Cardiac muscle cell (in vitro differentiated cells and primary cell): Measurements from ENCODE around the gene URB1. TPM values are rescaled to one million over a fixed set of nuclear protein-coding genes. Genes with fewer than 3 reads are reported as not detected.

Experiments
- DNase-seq, 2 donors: peaks; one replicate each; pipeline versions ENCODE4 v3.0.0 to v3.0.0-alpha.2; 2010 to 2017; ENCODE audit warnings: low read depth in 1 of 2, low spot score in 1 of 2
- H3K27ac ChIP-seq: fragments of 200-600 bp; sonication (generic); 2 replicates; pipeline ENCODE4 v1.5.1; 2016
- H3K27me3 ChIP-seq: fragments of 200-600 bp; sonication (generic); 2 replicates; pipeline ENCODE4 v1.6.0; 2016; ENCODE audit warnings: control low read depth
- H3K36me3 ChIP-seq: fragments of 200-600 bp; sonication (generic); 2 replicates; pipeline ENCODE4 v1.5.1; 2016; ENCODE audit warnings: control low read depth
- H3K4me1 ChIP-seq: fragments of 200-600 bp; sonication (generic); 2 replicates; pipeline ENCODE4 v1.8.1; 2017; ENCODE audit warnings: low read depth, mild to moderate bottlenecking, mixed run types
- H3K4me3 ChIP-seq: fragments of 200-600 bp; sonication (generic); 2 replicates; pipeline ENCODE4 v1.5.1; 2016; ENCODE audit warnings: mild to moderate bottlenecking
- H3K9me3 ChIP-seq: fragments of 200-600 bp; sonication (generic); 2 replicates; pipeline ENCODE4 v1.5.1; 2017; ENCODE audit warnings: low read depth, mild to moderate bottlenecking, control low read depth
- polyA plus RNA-seq: library from polyadenylated mRNA; unstranded; fragments of >200 nt; fragmentation: Nextera tagmentation; extraction: Ambion mirVana; gene quantifications from 2 replicates; pipeline ENCODE4 v1.2.1, GENCODE V29; 2016
- total RNA-seq: library from RNA; depleted of rRNA; stranded (reverse); fragments of >200 nt; gene quantifications from 2 replicates; pipeline ENCODE4 v1.2.3, GENCODE V29; 2016
- TF ChIP-seq, protein P1 (sequence below): IDR thresholded peaks from 2 replicates; pipeline ENCODE4 v1.5.1; 2012; ENCODE audit warnings: low read depth, mild to moderate bottlenecking, low read length

The URB1 gene
- total and polyA plus RNA-seq, 2 experiments from 2014 or later, result 3.7 to 13.9 TPM

DNA sequence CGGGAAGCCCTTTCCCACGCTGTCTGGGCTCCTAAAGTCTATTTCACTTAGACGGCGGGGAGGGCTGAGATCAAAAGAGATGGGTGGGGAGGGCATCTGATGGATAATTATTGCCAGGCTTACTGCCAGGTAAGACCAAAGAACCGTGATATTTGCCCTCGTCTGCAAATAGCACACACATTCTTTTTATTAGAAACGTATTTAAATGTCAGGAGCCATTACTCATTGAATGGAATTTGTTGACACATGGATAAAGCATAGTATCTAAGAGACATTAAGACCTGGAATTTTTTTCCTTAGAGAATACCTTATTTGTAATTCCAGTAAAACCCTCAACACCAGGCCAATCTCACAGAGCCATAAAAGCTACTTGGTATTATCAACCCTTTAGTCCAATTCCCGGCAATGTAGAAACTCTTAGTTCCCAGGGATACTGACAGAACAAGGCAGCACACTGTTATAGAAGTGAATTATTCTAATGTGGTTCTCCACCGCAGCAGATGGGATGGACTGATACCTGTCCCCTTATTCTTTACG is 10.6 kb downstream of the URB1 start:
- no peak for DNase-seq
- no peaks in the 10 kb centered on the region for H3K27me3 ChIP-seq
- no peaks in the 10 kb centered on the region for H3K4me1 ChIP-seq
- no peak overlapping the region for H3K27ac ChIP-seq
- H3K36me3 ChIP-seq, result peaks cover 13% of the 10 kb centered on the region
- no peaks in the 10 kb centered on the region for H3K9me3 ChIP-seq
- H3K4me3 ChIP-seq, result no peak overlapping the region
- TF ChIP-seq, protein P1, sequence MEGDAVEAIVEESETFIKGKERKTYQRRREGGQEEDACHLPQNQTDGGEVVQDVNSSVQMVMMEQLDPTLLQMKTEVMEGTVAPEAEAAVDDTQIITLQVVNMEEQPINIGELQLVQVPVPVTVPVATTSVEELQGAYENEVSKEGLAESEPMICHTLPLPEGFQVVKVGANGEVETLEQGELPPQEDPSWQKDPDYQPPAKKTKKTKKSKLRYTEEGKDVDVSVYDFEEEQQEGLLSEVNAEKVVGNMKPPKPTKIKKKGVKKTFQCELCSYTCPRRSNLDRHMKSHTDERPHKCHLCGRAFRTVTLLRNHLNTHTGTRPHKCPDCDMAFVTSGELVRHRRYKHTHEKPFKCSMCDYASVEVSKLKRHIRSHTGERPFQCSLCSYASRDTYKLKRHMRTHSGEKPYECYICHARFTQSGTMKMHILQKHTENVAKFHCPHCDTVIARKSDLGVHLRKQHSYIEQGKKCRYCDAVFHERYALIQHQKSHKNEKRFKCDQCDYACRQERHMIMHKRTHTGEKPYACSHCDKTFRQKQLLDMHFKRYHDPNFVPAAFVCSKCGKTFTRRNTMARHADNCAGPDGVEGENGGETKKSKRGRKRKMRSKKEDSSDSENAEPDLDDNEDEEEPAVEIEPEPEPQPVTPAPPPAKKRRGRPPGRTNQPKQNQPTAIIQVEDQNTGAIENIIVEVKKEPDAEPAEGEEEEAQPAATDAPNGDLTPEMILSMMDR, result no peak

DNA sequence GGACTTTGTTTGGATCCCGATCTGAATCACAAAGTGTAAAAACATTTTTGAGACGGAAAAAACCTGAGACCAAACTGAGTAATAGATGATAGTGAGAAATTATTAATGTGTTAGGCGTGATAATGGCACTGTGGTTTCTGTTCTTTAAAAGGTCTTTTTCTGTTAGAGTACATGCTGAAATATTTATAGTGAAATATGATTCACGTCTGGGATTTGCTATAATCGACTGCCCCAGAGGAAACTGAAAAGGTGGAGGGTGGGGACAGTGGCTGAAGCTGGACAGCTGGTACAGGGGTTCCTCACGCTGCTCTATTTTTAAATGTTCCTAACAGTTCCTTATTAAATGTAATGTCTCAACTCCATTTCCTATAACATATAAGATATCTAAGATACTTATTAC is 11.2 kb downstream of the URB1 start:
- H3K27me3 ChIP-seq, result no peaks in the 10 kb centered on the region
- no peaks in the 10 kb centered on the region for H3K4me1 ChIP-seq
- H3K27ac ChIP-seq, result no peak overlapping the region
- TF ChIP-seq, protein P1, result no peak
- H3K9me3 ChIP-seq, result no peaks in the 10 kb centered on the region
- H3K36me3 ChIP-seq, result peaks cover 13% of the 10 kb centered on the region
- DNase-seq, result no peak
- H3K4me3 ChIP-seq, result no peak overlapping the region

DNA sequence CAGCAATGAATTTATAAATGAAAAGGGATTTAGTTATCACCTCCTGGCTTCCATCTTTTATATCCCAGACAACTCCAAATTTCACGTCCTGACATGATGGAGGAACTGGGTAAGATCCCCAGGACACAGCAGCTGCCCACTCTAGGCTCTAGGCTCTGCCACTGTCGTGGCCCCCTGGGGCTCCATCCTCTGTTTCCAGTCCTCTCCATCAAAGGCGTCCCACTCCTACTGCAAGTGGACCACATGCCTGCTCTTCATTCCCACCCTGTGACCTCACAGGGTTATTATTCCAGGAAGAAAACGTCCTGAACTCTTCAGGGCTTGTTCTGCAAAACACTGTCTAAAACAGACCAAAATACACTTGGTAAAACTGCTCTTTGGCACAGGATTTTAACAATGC is 11.9 kb downstream of the URB1 start:
- no peak for DNase-seq
- TF ChIP-seq, protein P1, result no peak
- H3K4me1 ChIP-seq, result no peaks in the 10 kb centered on the region
- H3K4me3 ChIP-seq, result no peak overlapping the region
- H3K27ac ChIP-seq, result no peak overlapping the region
- peaks cover 13% of the 10 kb centered on the region for H3K36me3 ChIP-seq
- no peaks in the 10 kb centered on the region for H3K27me3 ChIP-seq
- H3K9me3 ChIP-seq, result no peaks in the 10 kb centered on the region

DNA sequence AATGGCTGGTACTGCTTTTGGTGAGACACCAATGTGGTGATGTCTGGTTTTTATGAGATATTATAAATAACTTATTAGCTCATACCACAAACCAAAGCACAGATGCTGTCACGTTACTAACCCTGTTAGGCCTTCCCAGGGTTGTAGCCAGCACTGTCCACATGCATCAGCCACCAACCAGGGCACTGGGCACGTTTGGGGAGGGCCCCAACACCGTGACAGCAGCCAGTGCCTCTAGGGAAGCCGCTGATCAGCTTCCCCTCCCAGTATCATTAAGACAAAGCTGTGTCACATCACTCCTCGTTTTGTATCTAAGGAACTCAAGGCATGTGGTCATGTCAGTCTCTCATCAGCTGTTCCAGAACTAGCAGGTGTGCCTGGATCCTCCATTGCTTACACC is 13.9 kb downstream of the URB1 start:
- H3K4me3 ChIP-seq, result no peak overlapping the region
- H3K9me3 ChIP-seq, result no peaks in the 10 kb centered on the region
- no peak for DNase-seq
- no peaks in the 10 kb centered on the region for H3K27me3 ChIP-seq
- TF ChIP-seq, protein P1, result no peak
- H3K4me1 ChIP-seq, result no peaks in the 10 kb centered on the region
- no peak overlapping the region for H3K27ac ChIP-seq
- H3K36me3 ChIP-seq, result peaks cover 15% of the 10 kb centered on the region

DNA sequence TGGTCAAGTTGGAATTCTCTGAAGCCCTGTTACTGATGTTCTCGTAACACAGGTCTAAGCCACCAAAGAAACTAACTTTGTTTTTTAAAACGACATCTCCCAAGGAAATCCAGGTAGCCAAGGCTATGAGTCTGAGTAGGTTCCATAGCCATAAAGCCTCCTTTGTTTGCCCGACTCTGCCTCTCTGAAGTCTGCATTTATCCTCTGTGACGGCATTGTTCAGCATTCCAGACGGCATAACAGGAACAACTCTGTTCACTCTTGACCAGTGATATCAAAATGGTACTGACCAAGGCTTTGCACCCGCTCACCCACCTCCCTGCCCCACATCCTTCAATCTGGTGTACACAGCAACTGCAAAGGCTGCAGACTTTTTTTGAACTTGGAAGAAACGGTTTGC is 14.8 kb downstream of the URB1 start:
- no peak overlapping the region for H3K4me3 ChIP-seq
- H3K4me1 ChIP-seq, result no peaks in the 10 kb centered on the region
- peaks cover 12% of the 10 kb centered on the region for H3K36me3 ChIP-seq
- no peaks in the 10 kb centered on the region for H3K27me3 ChIP-seq
- no peak overlapping the region for H3K27ac ChIP-seq
- no peaks in the 10 kb centered on the region for H3K9me3 ChIP-seq
- DNase-seq, result no peak
- TF ChIP-seq, protein P1, result no peak

DNA sequence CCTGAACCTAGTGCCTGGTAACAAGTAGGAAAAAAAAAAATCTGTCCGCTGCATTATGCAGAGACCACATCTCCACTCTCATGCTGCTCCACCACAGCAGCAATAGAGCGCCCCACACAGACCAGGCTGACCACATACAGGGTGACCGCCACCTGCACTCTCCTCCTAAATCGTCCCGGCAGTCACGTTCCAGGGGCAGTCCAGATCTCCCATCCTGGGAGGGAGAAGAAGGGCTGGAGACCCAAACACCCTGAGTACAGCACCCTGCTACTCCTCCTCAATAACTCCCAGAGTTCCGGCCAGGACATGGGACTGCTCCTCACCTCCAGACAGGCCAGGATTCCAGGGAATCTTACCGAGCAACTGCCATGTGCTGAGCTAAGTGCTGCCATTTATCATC is 15.3 kb downstream of the URB1 start:
- Histone ChIP-seq H3K36me3 (peaks cover 11% of the 10 kb centered on the region), H3K27me3 (no peaks in the 10 kb centered on the region), H3K4me1 (no peaks in the 10 kb centered on the region), H3K9me3 (no peaks in the 10 kb centered on the region), H3K27ac (no peak overlapping the region), H3K4me3 (no peak overlapping the region)
- TF ChIP-seq, protein P1, result no peak
- DNase-seq, result no peak
